HCT116 (cell line): ENCODE measurements around the gene SPIRE2. TPM values are rescaled to one million over a fixed set of nuclear protein-coding genes. Genes with fewer than 3 reads are reported as not detected.
A peak's percentile ranks its signal among the peaks of the same experiment; 100 is the strongest.

Source experiments
- ATAC-seq: fragments of 200-7000 bp; cut with Tn5 transposase; 2 replicates; pipeline ENCODE4 v1.9.1; 2020; ENCODE audit warnings: mild to moderate bottlenecking, moderate library complexity
- Bru-seq: library from RNA; stranded (reverse); fragments of 400-500 nt; gene quantifications from one replicate; lab custom pipeline; 2021; lab: Mats Ljungman, UMichigan
- BruChase-seq, 2 experiments: library from RNA; stranded (reverse); fragments of 400-500 nt; gene quantifications; one replicate each; lab custom pipeline; 2021; lab: Mats Ljungman, UMichigan
- BruUV-seq: library from RNA; stranded (reverse); fragments of 400-500 nt; replicated peaks from 2 replicates; lab custom pipeline; 2021; lab: Mats Ljungman, UMichigan
- CTCF ChIA-PET: fragments of 300-600 bp; sonication (Branson Sonifier 250); formaldehyde crosslinking; loops from one replicate; lab custom pipeline; 2021; ENCODE audit warnings: antibody characterized with exemption; lab: Charles Lee
- POLR2A ChIA-PET: fragments of 300-600, 350-600 bp; sonication (Branson Sonifier 250); formaldehyde crosslinking; loops from one replicate; lab custom pipeline; 2021; ENCODE audit warnings: antibody characterized with exemption; lab: Charles Lee
- RAD21 ChIA-PET, 2 experiments: fragments of 300-600 bp; sonication (Branson Sonifier 250); formaldehyde crosslinking; loops; one replicate each; lab custom pipeline; 2023; ENCODE audit warnings: low total read pairs in 2 of 2; ENCODE audit not compliant: uncharacterized antibody in 2 of 2, unreplicated experiment in 2 of 2, low non-redundant PET in 1 of 2; lab: Charles Lee
- DNase-seq: peaks from one replicate; pipeline ENCODE4 v3.0.0-alpha.2; 2010; ENCODE audit warnings: low read depth, low spot score
- H2AFZ ChIP-seq: fragments of 200-600 bp; shearing (Covaris generic), sonication (generic); 2 replicates; pipeline ENCODE4 v1.6.1; 2017; ENCODE audit warnings: low read depth, mixed run types, mixed read lengths, antibody characterized with exemption, low read length; ENCODE audit not compliant: poor library complexity, severe bottlenecking
- H3K27ac ChIP-seq: 2 replicates; pipeline ENCODE4 v1.5.1; 2012; ENCODE audit warnings: low read depth, low read length
- H3K27me3 ChIP-seq: fragments of 200-600 bp; sonication (generic); 2 replicates; pipeline ENCODE4 v1.6.1; 2016; ENCODE audit warnings: mixed run types, low read length, mixed read lengths; ENCODE audit not compliant: insufficient read depth
- H3K36me3 ChIP-seq, 2 experiments: fragments of 200-500 bp in 1 of 2; fragments of 200-600 bp in 1 of 2; sonication (Bioruptor generic) in 1 of 2; sonication (generic) in 1 of 2; 2 replicates each; pipeline versions ENCODE4 v1.5.1 to v1.6.1; 2014 to 2016; ENCODE audit warnings: low read length in 2 of 2, inconsistent platforms in 1 of 2, mixed read lengths in 1 of 2, mixed run types in 1 of 2; ENCODE audit not compliant: insufficient read depth in 2 of 2, control insufficient read depth in 1 of 2
- H3K4me1 ChIP-seq, 2 experiments: fragments of 200-600 bp in 1 of 2; sonication (generic) in 1 of 2; 2 replicates each; pipeline versions ENCODE4 v1.5.1 to v1.6.1; 2012 to 2017; ENCODE audit warnings: low read length in 2 of 2, inconsistent platforms in 1 of 2, mild to moderate bottlenecking in 1 of 2, mixed read lengths in 1 of 2, mixed run types in 1 of 2, moderate library complexity in 1 of 2; ENCODE audit not compliant: insufficient read depth in 2 of 2, control insufficient read depth in 1 of 2
- H3K4me2 ChIP-seq: fragments of 200-600 bp; sonication (generic); 2 replicates; pipeline ENCODE4 v1.6.1; 2017; ENCODE audit warnings: mixed run types, low read length, mixed read lengths
- H3K4me3 ChIP-seq, 2 experiments: fragments of 200-600 bp in 1 of 2; sonication (generic) in 1 of 2; replicated peaks in 1 of 2; 2 replicates each; pipeline ENCODE4 v1.5.1; 2011 to 2016; ENCODE audit warnings: low read length in 2 of 2, control low read depth in 1 of 2, low read depth in 1 of 2, mild to moderate bottlenecking in 1 of 2, mixed read lengths in 1 of 2, mixed run types in 1 of 2
- H3K79me2 ChIP-seq: fragments of 200-600 bp; sonication (generic); 2 replicates; pipeline ENCODE4 v1.6.1; 2017; ENCODE audit warnings: mild to moderate bottlenecking, mixed run types, low read length, moderate library complexity, mixed read lengths; ENCODE audit not compliant: insufficient read depth
- H3K9ac ChIP-seq: fragments of 200-600 bp; sonication (generic); 2 replicates; pipeline ENCODE4 v1.6.1; 2016; ENCODE audit warnings: low read length, mixed read lengths
- H3K9me2 ChIP-seq: fragments of 200-600 bp; sonication (generic), shearing (Covaris generic); 2 replicates; pipeline ENCODE4 v1.6.1; 2017; ENCODE audit warnings: mixed run types, mild to moderate bottlenecking, moderate library complexity; ENCODE audit not compliant: insufficient read depth
- H3K9me3 ChIP-seq, 2 experiments: fragments of 200-500 bp in 1 of 2; fragments of 200-600 bp in 1 of 2; sonication (Bioruptor generic) in 1 of 2; sonication (generic) in 1 of 2; 2 replicates each; pipeline ENCODE4 v1.6.1; 2014 to 2017; ENCODE audit warnings: low read length in 2 of 2, mixed read lengths in 2 of 2, inconsistent platforms in 1 of 2, low read depth in 1 of 2, mild to moderate bottlenecking in 1 of 2, mixed run types in 1 of 2, moderate library complexity in 1 of 2; ENCODE audit not compliant: control insufficient read depth in 1 of 2, insufficient read depth in 1 of 2
- H4K20me1 ChIP-seq: fragments of 200-600 bp; sonication (generic), shearing (Covaris generic); 2 replicates; pipeline ENCODE4 v1.6.1; 2017; ENCODE audit warnings: mixed run types, mild to moderate bottlenecking, moderate library complexity; ENCODE audit not compliant: insufficient read depth
- ATF3 ChIP-seq: IDR thresholded peaks from 2 replicates; pipeline ENCODE4 v1.6.1; 2012
- CBX3 ChIP-seq: IDR thresholded peaks from 2 replicates; pipeline ENCODE4 v1.6.1; 2012; ENCODE audit warnings: low read depth
- CEBPB ChIP-seq: IDR thresholded peaks from 2 replicates; pipeline ENCODE4 v1.6.1; 2012; ENCODE audit warnings: low read depth
- EGR1 ChIP-seq: IDR thresholded peaks from 2 replicates; pipeline ENCODE4 v1.6.1; 2012; ENCODE audit warnings: low read depth
- EZH2 ChIP-seq: fragments of 200-600 bp; sonication (generic); IDR thresholded peaks from 2 replicates; pipeline ENCODE4 v1.6.1; 2017; ENCODE audit warnings: antibody characterized with exemption, mixed run types
- EZH2phosphoT487 ChIP-seq: fragments of 200-600 bp; IDR thresholded peaks from 2 replicates; pipeline ENCODE4 v1.6.1; 2018; ENCODE audit warnings: antibody characterized with exemption, borderline replicate concordance
- FOSL1 ChIP-seq: IDR thresholded peaks from 2 replicates; pipeline ENCODE4 v1.6.1; 2012; ENCODE audit warnings: low read depth
- JUND ChIP-seq: IDR thresholded peaks from 2 replicates; pipeline ENCODE4 v1.6.1; 2012
- POLR2A ChIP-seq: IDR thresholded peaks from 2 replicates; pipeline ENCODE4 v1.7.0; 2011; ENCODE audit warnings: borderline replicate concordance; ENCODE audit not compliant: insufficient read depth, insufficient read length; ENCODE audit errors: extremely low read depth
- POLR2AphosphoS5 ChIP-seq: IDR thresholded peaks from 2 replicates; pipeline ENCODE4 v1.6.1; 2011; ENCODE audit warnings: mild to moderate bottlenecking, low read depth, low read length, moderate library complexity
- SIN3A ChIP-seq: IDR thresholded peaks from 2 replicates; pipeline ENCODE4 v1.6.1; 2012; ENCODE audit warnings: low read depth
- TCF7L2 ChIP-seq: IDR thresholded peaks from 2 replicates; pipeline ENCODE4 v1.7.0; 2011; ENCODE audit warnings: borderline replicate concordance, inconsistent platforms; ENCODE audit not compliant: insufficient read depth, insufficient read length; ENCODE audit errors: extremely low read depth
- YY1 ChIP-seq: IDR thresholded peaks from 2 replicates; pipeline ENCODE4 v1.6.1; 2011; ENCODE audit warnings: low read length, low read depth, moderate library complexity, mild to moderate bottlenecking; ENCODE audit not compliant: insufficient replicate concordance; ENCODE audit errors: extremely low read depth
- ZBTB33 ChIP-seq: IDR thresholded peaks from 2 replicates; pipeline ENCODE4 v1.6.1; 2011; ENCODE audit warnings: mild to moderate bottlenecking, low read length, moderate library complexity; ENCODE audit not compliant: insufficient replicate concordance; ENCODE audit errors: extremely low read depth
- ZFX ChIP-seq: fragments of 450-650 bp; IDR thresholded peaks from 2 replicates; pipeline ENCODE4 v1.6.1; 2017
- intact Hi-C: fragments of 100-400 bp; cut with micrococcal nuclease; formaldehyde crosslinking; loops from 2 replicates; pipeline ENCODE4 v1.10.0; 2022
- long read RNA-seq: library from polyadenylated mRNA; unstranded; transcript quantifications from one replicate; pipeline ENCODE4 v2.0.0, GENCODE V29; 2021; ENCODE audit not compliant: unreplicated experiment
- polyA plus RNA-seq: library from polyadenylated mRNA; unstranded; fragments of >200 nt; gene quantifications from 2 replicates; pipeline ENCODE4 v1.2.1, GENCODE V29; 2012; ENCODE audit warnings: missing spikeins
- total RNA-seq: library from RNA; stranded (reverse); gene quantifications from one replicate; pipeline ENCODE4 v1.2.1, GENCODE V29; 2021; ENCODE audit not compliant: unreplicated experiment

The SPIRE2 gene
- total RNA-seq (21.2 TPM), Bru-seq, nascent RNA (percentile 54 among the genes with signal in this experiment), BruChase-seq, experiment 1, labeled RNA remaining after a 6-hour chase (percentile 65 among the genes with signal in this experiment), BruChase-seq, experiment 2, labeled RNA remaining after a 2-hour chase (percentile 62 among the genes with signal in this experiment)
- 10.8 and 11.3 TPM in 2 replicates for polyA plus RNA-seq
- long read RNA-seq, partial matches to known transcripts, result 5 of 22 reads
- long read RNA-seq, other reads (novel, unspliced or antisense), result 10 of 22 reads

GRCh38 chr16:89828199-89828869, at the start of gene SPIRE2:
Gene SPIRE2, plus strand, starts transcription at chr16:89828475. Its CDS starts 76 bp downstream, at chr16:89828551.
- Histone ChIP-seq H3K4me2 (peak within 1 kb of the TSS; percentile 100), H3K36me3 (no peaks in the 10 kb centered on the region), H3K9me2 (no peaks in the 10 kb centered on the region), H3K4me1 (peaks cover 16 to 26% of the 10 kb centered on the region in 2 experiments), H3K79me2 (no peaks in the 10 kb centered on the region), H3K27me3 (no peaks in the 10 kb centered on the region), H2AFZ (no peak within 1 kb of the TSS), H3K9ac (peak within 1 kb of the TSS; percentile 71), H3K9me3 (no peaks in the 10 kb centered on the region), H3K27ac (peak within 1 kb of the TSS; percentile 86), H3K4me3 (peak within 1 kb of the TSS; percentile 68 to 72), H4K20me1 (no peaks in the 10 kb centered on the region)
- intact Hi-C loops, result loop anchor here (1.0 kb wide), 1 partner anchor 12 kb away; the partner anchor contains the start of gene FANCA
- DNase-seq (no peak), ATAC-seq (peak; percentile 78)
- POLR2A ChIA-PET, result interaction anchor here (1.1 kb wide), 1 partner anchor 13 kb away, joined by 5 read pairs; no protein-coding TSS in a partner anchor
- peak; percentile 44 for TF ChIP-seq POLR2A
- no peak for TF ChIP-seq TCF7L2
- TF ChIP-seq ZFX, result peak; percentile 46; the same call in 1 of the 2 replicates
- peak; percentile 62; the same call in 1 of the 2 replicates for TF ChIP-seq POLR2AphosphoS5
- TF ChIP-seq SIN3A, result 0 out of 2 replicates have a peak, but pooled peaks have one; percentile 40
- CTCF ChIA-PET, result interaction anchor here (1.2 kb wide), 1 partner anchor 45 kb away, joined by 3 read pairs; the partner anchor contains the start of gene TCF25
- no TSS peak for BruUV-seq
- RAD21 ChIA-PET, result no interaction called here

- intact Hi-C loops, result no loop called here
- Histone ChIP-seq H3K4me1 (no peaks in the 10 kb centered on the region), H2AFZ (no peak overlapping the region), H3K36me3 (peaks cover 50 to 61% of the 10 kb centered on the region in 2 experiments), H3K4me3 (no peak overlapping the region), H3K9ac (no peak overlapping the region), H3K4me2 (no peak overlapping the region), H3K79me2 (peaks cover 12% of the 10 kb centered on the region; the same call in 1 of the 2 replicates), H4K20me1 (0 out of 2 replicates have a peak, but pooled peaks cover 4% of the 10 kb centered on the region), H3K9me2 (no peaks in the 10 kb centered on the region), H3K9me3 (no peaks in the 10 kb centered on the region), H3K27me3 (no peaks in the 10 kb centered on the region), H3K27ac (no peak overlapping the region)
- ChIA-PET RAD21 (no interaction called here), CTCF (no interaction called here), POLR2A (no interaction called here)
- DNase-seq, result no peak
- no peak for ATAC-seq
- BruUV-seq, result no TSS peak
- no peak for TF ChIP-seq CEBPB
- TF ChIP-seq CBX3, result no peak
- TF ChIP-seq TCF7L2, result no peak
- no peak for TF ChIP-seq POLR2AphosphoS5
- TF ChIP-seq EGR1, result no peak
- TF ChIP-seq FOSL1, result no peak
- no peak for TF ChIP-seq EZH2phosphoT487
- TF ChIP-seq JUND, result no peak
- no peak for TF ChIP-seq ZFX
- TF ChIP-seq POLR2A, result no peak
- TF ChIP-seq YY1, result no peak
- no peak for TF ChIP-seq ATF3
- no peak for TF ChIP-seq ZBTB33
- TF ChIP-seq EZH2, result no peak
Observed at GRCh38 chr16:89779231-89779908, 48.9 kb upstream of the SPIRE2 start.
